Measurements from ENCODE around the gene RNU2-1. TPM values are rescaled to one million over a fixed set of nuclear protein-coding genes. Genes with fewer than 3 reads are reported as not detected.
"Not testable (repeated sequence)": the region's sequence is repeated elsewhere in the genome, so short reads cannot be mapped to it uniquely, and the experiment has no call there.

RNU2-1 gene
- total RNA-seq, 1 experiment from 2014 or later, result 6,186 TPM

DNA sequence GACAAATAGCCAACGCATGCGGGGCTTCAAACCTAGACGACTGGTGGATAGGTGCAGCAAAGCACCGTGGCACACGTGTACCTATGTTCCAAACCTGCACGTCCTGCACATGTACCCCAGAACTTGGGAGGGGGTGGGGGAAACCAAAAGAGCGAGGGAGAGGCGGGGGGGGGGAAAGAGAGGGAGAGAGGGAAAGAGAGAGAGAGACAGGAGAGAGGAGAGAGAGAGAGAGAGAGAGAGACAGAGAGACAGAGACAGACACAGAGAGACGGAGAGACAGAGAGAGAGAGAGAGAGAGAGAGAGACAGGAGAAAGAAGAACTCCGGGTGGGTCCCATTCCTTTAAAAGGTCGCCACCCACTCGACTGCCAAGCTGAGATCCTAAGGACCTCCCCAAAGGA is 38.7 kb upstream of the RNU2-1 start:
- not testable (repeated sequence) for H2AFZ ChIP-seq (ENCODE audit: low read length); H3K14ac ChIP-seq (ENCODE audit: insufficient read depth, low read length); H2BK120ac ChIP-seq (ENCODE audit: low read depth, low read length, poor library complexity, severe bottlenecking); H3K23me2 ChIP-seq (ENCODE audit: insufficient read length, low read depth, low read length, poor library complexity, severe bottlenecking); H3T11ph ChIP-seq (ENCODE audit: low read length); H2BK15ac ChIP-seq (ENCODE audit: low read depth, low read length); H2AK5ac ChIP-seq (ENCODE audit: insufficient read length, low read length); H3K4me1 ChIP-seq (ENCODE audit: insufficient read depth, low read length); H3K4me1 Mint-ChIP-seq; H3K79me2 ChIP-seq (ENCODE audit: insufficient read depth, low read length); H2BK5ac ChIP-seq (ENCODE audit: insufficient read length, low read length); H3K27me3 ChIP-seq (ENCODE audit: insufficient read depth, low read length); H3K9me3 ChIP-seq (ENCODE audit: control insufficient read depth, low read depth, low read length); H2BK20ac ChIP-seq (ENCODE audit: low read depth, low read length, poor library complexity, severe bottlenecking); H3K79me1 ChIP-seq (ENCODE audit: insufficient read depth, low read depth, low read length, poor library complexity, severe bottlenecking); H3K27ac ChIP-seq (ENCODE audit: insufficient read length, low read depth, low read length); H3K9ac ChIP-seq (ENCODE audit: extremely low read depth, insufficient read length, low read length); H4K8ac ChIP-seq (replicated peaks; ENCODE audit: insufficient read length, low read depth, low read length); H3K18ac ChIP-seq (ENCODE audit: insufficient read length, low read depth, low read length); H4K5ac ChIP-seq (ENCODE audit: insufficient read length, low read depth, low read length); H4K20me1 ChIP-seq (ENCODE audit: control insufficient read depth, insufficient read depth, insufficient read length); H4K91ac ChIP-seq (ENCODE audit: insufficient read length, low read depth, low read length); H2BK12ac ChIP-seq (ENCODE audit: insufficient read length, low read depth, low read length); H3K4ac ChIP-seq (ENCODE audit: low read depth, low read length); H3K9me3 Mint-ChIP-seq; H3K23ac ChIP-seq (ENCODE audit: insufficient read length, low read depth, low read length); H3K36me3 Mint-ChIP-seq (ENCODE audit: insufficient read depth in 1 of 3, low read depth in 3 of 3); H3K56ac ChIP-seq (ENCODE audit: insufficient read length, low read depth, low read length); H3K27me3 Mint-ChIP-seq (ENCODE audit: low read depth); H3K4me2 ChIP-seq (ENCODE audit: insufficient read depth, insufficient read length, low read length); DNase-seq
- H3K27ac Mint-ChIP-seq, result peak overlapping the region in 1 of 3 experiments; percentile 89; a peak in 2 of 7 replicates
- no CpG with 5 or more reads among the region's 12 CpGs for WGBS (ENCODE audit: extremely low coverage, insufficient read length, low lambda C conversion rate)
- H3K4me3 Mint-ChIP-seq, result peak overlapping the region; percentile 5 to 58; a peak in 4 of 5 replicates

DNA sequence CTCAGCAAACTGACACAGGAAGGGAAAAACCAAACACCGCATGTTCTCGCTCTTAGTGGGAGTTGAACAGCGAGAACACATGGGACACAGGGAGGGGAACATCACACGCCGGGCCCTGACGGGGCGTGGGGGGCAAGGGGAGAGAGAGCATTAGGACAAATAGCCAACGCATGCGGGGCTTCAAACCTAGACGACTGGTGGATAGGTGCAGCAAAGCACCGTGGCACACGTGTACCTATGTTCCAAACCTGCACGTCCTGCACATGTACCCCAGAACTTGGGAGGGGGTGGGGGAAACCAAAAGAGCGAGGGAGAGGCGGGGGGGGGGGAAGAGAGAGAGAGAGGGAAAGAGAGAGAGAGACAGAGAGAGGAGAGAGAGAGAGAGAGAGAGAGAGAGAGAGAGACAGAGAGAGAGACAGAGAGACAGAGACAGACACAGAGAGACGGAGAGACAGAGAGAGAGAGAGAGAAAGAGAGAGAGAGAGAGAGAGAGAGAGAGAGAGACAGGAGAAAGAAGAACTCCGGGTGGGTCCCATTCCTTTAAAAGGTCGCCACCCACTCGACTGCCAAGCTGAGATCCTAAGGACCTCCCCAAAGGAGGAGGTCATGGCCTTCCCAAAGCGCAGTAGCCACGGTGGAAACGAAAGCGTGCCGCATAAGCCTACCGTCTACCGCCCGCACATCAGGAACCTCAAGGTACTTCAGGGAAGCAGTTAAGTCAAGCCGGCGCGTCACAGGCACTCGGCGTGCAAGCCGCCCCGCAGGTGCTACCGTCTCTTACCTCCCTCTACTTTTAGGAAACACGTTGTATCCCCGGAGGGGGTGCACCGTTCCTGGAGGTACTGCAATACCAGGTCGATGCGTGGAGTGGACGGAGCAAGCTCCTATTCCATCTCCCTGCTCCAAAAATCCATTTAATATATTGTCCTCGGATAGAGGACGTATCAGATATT is 37.1 kb upstream of the RNU2-1 start:
- not testable (repeated sequence) for H3K4me1 ChIP-seq (ENCODE audit: insufficient read depth, low read length); H3K14ac ChIP-seq (ENCODE audit: insufficient read depth, low read length)
- WGBS (ENCODE audit: extremely low coverage, insufficient read length, low lambda C conversion rate), result no CpG with 5 or more reads among the region's 43 CpGs

More for the DNA sequence above, 37.1 kb upstream of the RNU2-1 start:
- not testable (repeated sequence) for H2BK120ac ChIP-seq (ENCODE audit: low read depth, low read length, poor library complexity, severe bottlenecking); H3K79me2 ChIP-seq (ENCODE audit: insufficient read depth, low read length); H4K5ac ChIP-seq (ENCODE audit: insufficient read length, low read depth, low read length); H3K27me3 Mint-ChIP-seq (ENCODE audit: low read depth); H3K79me1 ChIP-seq (ENCODE audit: insufficient read depth, low read depth, low read length, poor library complexity, severe bottlenecking); H3K4me2 ChIP-seq (ENCODE audit: insufficient read depth, insufficient read length, low read length); H2BK15ac ChIP-seq (ENCODE audit: low read depth, low read length); H3K27me3 ChIP-seq (ENCODE audit: insufficient read depth, low read length); H2BK20ac ChIP-seq (ENCODE audit: low read depth, low read length, poor library complexity, severe bottlenecking); H3K9me3 Mint-ChIP-seq; H3T11ph ChIP-seq (ENCODE audit: low read length); H3K27ac Mint-ChIP-seq; H2BK12ac ChIP-seq (ENCODE audit: insufficient read length, low read depth, low read length); H4K20me1 ChIP-seq (ENCODE audit: control insufficient read depth, insufficient read depth, insufficient read length); H4K91ac ChIP-seq (ENCODE audit: insufficient read length, low read depth, low read length); H3K9me3 ChIP-seq (ENCODE audit: control insufficient read depth, low read depth, low read length); H3K18ac ChIP-seq (ENCODE audit: insufficient read length, low read depth, low read length); H3K23me2 ChIP-seq (ENCODE audit: insufficient read length, low read depth, low read length, poor library complexity, severe bottlenecking); H3K4me1 Mint-ChIP-seq; H2AK5ac ChIP-seq (ENCODE audit: insufficient read length, low read length); H3K56ac ChIP-seq (ENCODE audit: insufficient read length, low read depth, low read length); H3K9ac ChIP-seq (ENCODE audit: extremely low read depth, insufficient read length, low read length); H2AFZ ChIP-seq (ENCODE audit: low read length); H3K23ac ChIP-seq (ENCODE audit: insufficient read length, low read depth, low read length); H4K8ac ChIP-seq (replicated peaks; ENCODE audit: insufficient read length, low read depth, low read length); H3K36me3 Mint-ChIP-seq (ENCODE audit: insufficient read depth in 1 of 3, low read depth in 3 of 3); H3K27ac ChIP-seq (ENCODE audit: insufficient read length, low read depth, low read length); H3K4me3 Mint-ChIP-seq; H3K4ac ChIP-seq (ENCODE audit: low read depth, low read length); DNase-seq; H2BK5ac ChIP-seq (ENCODE audit: insufficient read length, low read length)

Data from H9 (cell line).